ENCODE measurements around the gene GNG3.
"Not testable (repeated sequence)": the region's sequence is repeated elsewhere in the genome, so short reads cannot be mapped to it uniquely, and the experiment has no call there.

GNG3 gene

GRCh38 chr11:62713343-62713742 is 5.9 kb downstream of the GNG3 start:
- DNase-seq (ENCODE audit: low read depth, low spot score) = no peak
- H3K4me3 ChIP-seq (ENCODE audit: low read length) = no peak overlapping the region

- DNase-seq (ENCODE audit: low read depth, low spot score) = no peak
- no peak overlapping the region for H3K4me3 ChIP-seq (ENCODE audit: low read length)
Measured at GRCh38 chr11:62715150-62716130, 8.0 kb downstream of the GNG3 start.

DNA sequence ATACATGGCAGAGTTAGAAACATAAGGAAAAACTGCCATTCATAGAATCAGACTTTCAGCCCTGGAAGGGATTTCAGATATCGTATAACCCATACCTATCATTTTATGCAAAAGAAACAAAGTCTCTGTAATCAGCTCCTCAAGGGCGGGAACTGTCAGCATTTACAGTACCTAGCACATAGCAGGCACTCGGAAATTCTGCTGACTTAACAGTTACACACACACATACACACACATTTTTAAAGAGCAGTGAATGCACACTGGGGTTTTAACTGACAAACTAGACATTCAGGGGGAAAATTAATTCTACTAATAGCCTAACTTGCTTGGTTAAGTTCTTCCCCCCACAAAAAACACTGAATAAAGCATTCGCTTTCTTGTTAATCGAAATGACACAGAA is 8.7 kb downstream of the GNG3 start:
- no peak overlapping the region for H3K4me3 ChIP-seq (ENCODE audit: low read length)
- no peak for DNase-seq (ENCODE audit: low read depth, low spot score)

- H3K4me3 ChIP-seq (ENCODE audit: low read length) = no peak overlapping the region
Measured at GRCh38 chr11:62716816-62717215, 9.3 kb downstream of the GNG3 start.

DNA sequence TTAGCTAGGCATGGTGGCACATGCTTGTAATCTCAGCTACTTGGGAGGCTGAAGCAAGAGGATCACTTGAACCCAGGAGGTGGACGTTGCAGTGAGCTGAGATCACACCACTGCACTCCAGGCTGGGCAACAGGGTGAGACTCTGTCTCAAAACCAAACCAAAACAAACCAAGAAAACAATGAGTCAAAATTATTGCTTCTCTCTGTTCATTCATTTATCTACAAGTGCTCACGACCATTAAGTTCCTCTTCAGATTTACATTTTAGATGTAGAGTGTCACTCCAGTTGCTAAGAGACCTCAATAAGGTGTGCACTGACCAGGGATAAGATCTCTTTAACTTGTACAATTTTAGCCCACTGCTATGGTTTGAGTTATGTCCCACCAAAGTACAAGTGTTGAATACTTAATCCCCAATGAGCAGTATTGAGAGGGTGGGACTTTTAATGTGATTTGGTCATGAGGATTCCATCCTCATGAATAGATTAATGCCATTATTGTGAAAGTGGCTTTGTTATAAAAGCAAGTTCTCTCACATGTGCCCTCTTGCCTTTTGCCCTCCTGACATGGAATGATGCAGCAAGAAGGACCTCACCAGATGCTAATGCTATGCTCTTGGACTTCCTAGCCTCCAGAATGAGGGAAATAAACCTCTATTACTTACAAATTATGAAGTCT is 12.0 kb downstream of the GNG3 start:
- no peak overlapping the region for H3K4me3 ChIP-seq (ENCODE audit: low read length)
- no peak for DNase-seq (ENCODE audit: low read depth, low spot score)

More at GRCh38 chr11:62716816-62717215, 9.3 kb downstream of the GNG3 start:
- no peak for DNase-seq (ENCODE audit: low read depth, low spot score)

GRCh38 chr11:62721994-62722393 is 14.5 kb downstream of the GNG3 start:
- DNase-seq (ENCODE audit: low read depth, low spot score) = no peak
- no peak overlapping the region for H3K4me3 ChIP-seq (ENCODE audit: low read length)

DNA sequence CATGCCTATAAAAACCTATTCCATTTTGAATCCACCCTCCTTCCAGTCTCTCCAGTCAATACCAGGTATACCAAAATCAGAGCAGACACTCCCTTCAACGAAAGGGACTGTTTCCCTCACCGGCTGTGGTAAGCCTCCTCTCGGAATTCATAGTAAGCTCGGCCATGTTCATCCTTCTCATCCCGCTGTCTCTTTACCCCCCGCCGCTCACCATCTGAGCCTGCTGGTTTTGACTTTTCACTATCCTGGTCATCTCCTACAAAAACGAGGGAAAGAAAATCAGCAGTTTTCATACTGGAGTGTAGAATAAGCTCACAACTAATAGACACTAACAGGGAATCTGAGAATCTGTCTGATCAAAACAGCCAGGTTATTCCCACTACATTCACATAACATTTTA is 16.7 kb downstream of the GNG3 start:
- H3K4me3 ChIP-seq (ENCODE audit: low read length) = no peak overlapping the region
- DNase-seq (ENCODE audit: low read depth, low spot score) = no peak

DNA sequence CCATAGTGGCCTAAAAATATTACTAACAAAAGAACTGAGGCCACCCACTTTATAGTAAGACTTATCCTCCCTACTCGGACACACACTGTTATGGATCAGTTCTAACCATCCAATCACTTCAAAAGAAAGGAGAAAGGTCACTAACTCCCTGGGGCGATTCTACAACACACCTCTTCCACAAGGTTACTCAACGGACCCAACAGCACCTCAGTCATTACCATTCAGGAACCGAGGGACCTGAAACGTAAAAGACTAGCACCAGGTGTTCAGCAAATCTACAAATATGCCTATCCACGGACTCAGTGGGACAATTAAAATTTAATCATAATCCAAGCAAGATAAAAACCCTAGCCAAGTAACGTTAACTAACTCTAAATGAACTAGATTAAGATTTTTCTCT is 18.2 kb downstream of the GNG3 start:
- DNase-seq (ENCODE audit: low read depth, low spot score) = no peak

DNA sequence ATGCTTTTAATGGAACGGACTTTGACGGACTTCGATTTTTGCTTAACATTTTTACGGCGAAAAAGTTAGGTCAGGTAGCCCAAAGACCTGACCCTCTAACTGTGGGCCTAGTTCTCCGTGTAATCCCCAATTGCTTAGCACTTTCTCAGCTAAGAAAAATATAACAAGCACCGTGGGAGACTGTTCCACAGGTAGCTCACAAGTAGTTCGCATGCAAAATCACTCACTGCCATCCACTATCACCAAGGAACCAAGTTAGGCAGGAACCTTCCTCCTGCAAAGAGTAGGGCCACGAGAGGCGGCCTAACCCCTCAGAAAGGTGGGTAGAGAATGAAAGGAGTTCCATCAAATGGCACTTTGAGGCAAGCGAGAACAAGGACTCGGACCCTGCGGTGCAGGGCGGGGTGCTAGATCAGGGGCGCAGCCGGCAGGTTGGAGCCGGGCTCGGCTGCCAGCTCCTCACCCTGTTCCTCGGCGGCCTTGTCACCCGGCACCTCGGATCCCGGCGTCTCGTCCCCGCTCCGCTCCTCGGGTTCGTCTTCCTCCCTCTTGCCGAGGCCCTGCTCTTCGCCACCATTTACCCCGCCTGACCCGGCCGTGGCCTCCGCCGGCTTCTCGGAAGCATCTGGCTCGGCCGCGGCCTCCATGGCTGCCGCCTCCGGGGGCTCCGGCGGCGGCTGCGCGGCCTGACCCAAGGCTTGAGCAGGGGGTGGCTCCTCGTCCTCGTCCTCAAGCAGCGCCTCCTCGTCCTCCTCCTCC is 18.9 kb downstream of the GNG3 start:
- peak overlapping the region; percentile 78 for H3K4me3 ChIP-seq (ENCODE audit: low read length)
- DNase-seq (ENCODE audit: low read depth, low spot score) = no peak

More for the DNA sequence above, 18.2 kb downstream of the GNG3 start:
- peak overlapping the region; percentile 78 for H3K4me3 ChIP-seq (ENCODE audit: low read length)

GRCh38 chr11:62726915-62727164 is 19.4 kb downstream of the GNG3 start:
- H3K4me3 ChIP-seq (ENCODE audit: low read length) = peak overlapping the region; percentile 78
- no peak for DNase-seq (ENCODE audit: low read depth, low spot score)

DNA sequence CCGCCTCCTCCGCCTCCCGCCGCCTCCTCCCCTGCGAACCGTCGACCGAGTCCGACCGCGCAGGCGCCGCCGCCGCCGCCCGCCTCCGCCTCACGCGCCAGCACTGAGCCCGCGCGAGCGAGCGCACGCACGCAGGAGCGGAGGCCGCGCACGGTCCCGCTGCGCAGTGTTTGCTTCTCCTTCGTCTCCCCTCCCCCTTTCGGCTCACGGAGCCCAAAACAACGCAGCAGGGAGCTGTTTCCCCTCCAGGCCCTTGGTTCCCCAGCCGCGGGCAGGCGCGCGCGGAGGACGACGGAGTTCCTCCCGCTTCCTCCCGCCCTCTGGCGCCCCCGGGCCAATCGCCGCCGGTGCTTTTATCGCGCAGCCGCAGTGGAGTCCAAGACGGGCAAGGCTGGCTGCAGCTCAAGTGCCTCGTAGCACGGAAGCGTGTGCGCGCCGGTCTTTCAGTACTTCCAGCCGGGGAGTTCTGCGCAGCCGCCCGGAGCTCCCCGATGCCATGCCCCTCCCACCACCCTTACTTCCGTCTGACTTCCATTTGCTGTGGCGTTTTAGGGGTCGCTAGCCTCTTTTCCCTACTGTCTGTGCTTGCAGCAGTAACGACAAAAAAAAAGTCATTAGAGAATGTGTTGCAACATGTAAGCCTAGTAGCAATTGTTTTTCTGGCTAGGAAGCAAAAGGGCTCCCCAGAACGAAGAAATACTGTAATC is 19.8 kb downstream of the GNG3 start, which contains the start of gene HNRNPUL2:
Gene HNRNPUL2, minus strand, starts transcription at position 293 of the 707 bp plus-strand sequence. CDS start 301 bp downstream, outside the sequence.
- H3K4me3 ChIP-seq (ENCODE audit: low read length) = peak within 1 kb of the TSS; percentile 78
- peak; percentile 99 for DNase-seq (ENCODE audit: low read depth, low spot score)

DNA sequence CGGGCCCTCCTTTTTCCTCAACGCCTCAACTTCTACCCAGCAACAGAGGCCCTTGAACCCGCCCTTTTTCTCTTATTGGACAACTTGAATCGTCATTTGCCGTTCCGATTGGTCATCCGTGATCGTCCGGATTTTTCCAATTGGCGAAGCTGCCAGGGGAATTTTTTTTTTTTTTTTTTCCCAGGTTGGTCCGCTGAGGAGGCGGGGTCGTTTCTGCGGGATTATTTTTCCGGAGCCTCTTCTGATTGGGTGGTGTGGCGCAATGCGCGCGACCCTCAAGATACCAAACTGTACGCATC is 20.3 kb downstream of the GNG3 start:
- peak; percentile 99 for DNase-seq (ENCODE audit: low read depth, low spot score)
- H3K4me3 ChIP-seq (ENCODE audit: low read length) = peak overlapping the region; percentile 78

DNA sequence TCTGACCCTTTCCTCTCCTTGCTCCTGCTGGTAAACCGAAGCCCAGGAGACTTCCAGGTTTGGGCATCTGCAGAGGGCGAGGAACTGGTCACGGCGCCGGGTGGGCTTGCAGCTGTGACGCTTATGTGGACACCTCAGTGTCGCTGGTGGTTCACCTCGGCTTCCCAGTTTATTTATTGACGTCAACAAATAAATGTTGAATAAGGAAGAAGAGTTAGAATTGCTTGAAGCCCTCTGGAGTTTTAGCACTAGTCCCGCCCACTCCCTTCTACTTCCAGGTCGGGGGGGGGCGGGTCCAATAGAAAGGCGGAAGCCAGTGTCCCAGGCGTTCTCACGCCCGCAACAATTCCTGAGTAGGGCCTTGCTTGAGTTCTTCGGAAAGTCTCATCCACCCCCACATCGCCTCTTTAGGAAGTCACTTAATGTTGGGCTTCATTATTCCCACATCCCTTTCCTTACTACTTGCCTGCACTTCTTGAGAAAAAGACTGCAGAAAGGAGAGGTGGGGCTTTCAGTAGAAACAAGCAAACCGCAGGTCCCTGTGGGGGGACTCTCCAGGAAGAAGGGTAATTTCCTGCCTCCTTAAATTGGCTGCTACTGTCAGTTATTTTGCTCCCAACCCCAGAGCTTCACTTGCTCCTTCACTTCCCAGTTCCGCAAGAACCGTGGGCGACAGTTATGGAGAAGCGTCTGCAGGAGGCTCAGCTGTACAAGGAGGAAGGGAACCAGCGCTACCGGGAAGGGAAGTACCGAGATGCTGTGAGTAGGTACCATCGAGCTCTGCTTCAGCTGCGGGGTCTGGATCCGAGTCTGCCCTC is 20.9 kb downstream of the GNG3 start, which contains the start of gene TTC9C:
Gene TTC9C, plus strand, starts transcription at position 316 of the 818 bp plus-strand sequence. Its CDS starts 363 bp downstream, at position 679.
- H3K4me3 ChIP-seq (ENCODE audit: low read length) = peak within 1 kb of the TSS; percentile 78
- DNase-seq (ENCODE audit: low read depth, low spot score) = peak; percentile 82

- H3K4me3 ChIP-seq (ENCODE audit: low read length) = peak overlapping the region; percentile 78
- not testable (repeated sequence) for DNase-seq (ENCODE audit: low read depth, low spot score)
Measured at GRCh38 chr11:62730076-62730475, 22.6 kb downstream of the GNG3 start.

- H3K4me3 ChIP-seq (ENCODE audit: low read length) = no peak overlapping the region
- DNase-seq (ENCODE audit: low read depth, low spot score) = no peak
Measured at GRCh38 chr11:62732830-62733229, 25.4 kb downstream of the GNG3 start.

GRCh38 chr11:62737196-62737595 is 29.7 kb downstream of the GNG3 start:
- DNase-seq (ENCODE audit: low read depth, low spot score) = no peak
- H3K4me3 ChIP-seq (ENCODE audit: low read length) = no peak overlapping the region

DNA sequence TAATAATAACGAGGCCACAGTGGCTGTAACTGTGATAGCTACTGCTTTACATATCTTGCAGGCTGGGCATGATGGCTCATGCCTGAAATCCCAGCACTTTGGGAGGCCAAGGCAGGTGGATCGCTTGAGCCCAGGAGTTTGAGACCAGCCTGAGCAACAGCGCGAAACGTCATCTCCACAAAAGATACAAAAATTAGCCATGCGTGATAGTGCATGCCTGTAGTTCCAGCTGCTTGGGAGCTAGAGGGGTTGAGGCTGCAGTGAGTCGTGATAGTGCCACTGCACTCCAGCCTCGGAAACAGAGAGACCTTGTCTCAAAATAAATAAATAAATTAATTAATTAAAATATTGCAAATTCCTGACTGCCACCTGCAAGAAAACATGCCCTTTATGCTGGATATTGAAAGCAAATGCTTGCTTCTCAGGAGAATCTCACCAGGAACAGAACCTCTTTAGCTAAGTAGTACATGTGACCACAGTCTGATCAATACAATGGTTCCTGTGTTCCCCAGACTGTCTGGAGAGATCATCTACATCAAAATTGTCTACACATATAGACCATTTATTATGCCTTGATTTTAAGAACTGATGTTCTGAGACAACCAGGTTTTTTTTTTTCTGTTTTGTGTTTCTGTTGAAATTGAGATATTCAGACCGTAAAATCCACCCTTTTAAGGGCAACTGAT is 40.1 kb downstream of the GNG3 start:
- no peak overlapping the region for H3K4me3 ChIP-seq (ENCODE audit: low read length)
- DNase-seq (ENCODE audit: low read depth, low spot score) = no peak

GRCh38 chr11:62749931-62750330 is 42.5 kb downstream of the GNG3 start:
- not testable (repeated sequence) for DNase-seq (ENCODE audit: low read depth, low spot score); H3K4me3 ChIP-seq (ENCODE audit: low read length)

Data from Jurkat, Clone E6-1 (cell line).